Right forelimb (tissue), 1 donor: ENCODE measurements around the gene PHLDB2.

Experiments
- DNase-seq: peaks from one replicate; pipeline ENCODE4 v3.0.0-alpha.2; 2018

PHLDB2 gene

DNA sequence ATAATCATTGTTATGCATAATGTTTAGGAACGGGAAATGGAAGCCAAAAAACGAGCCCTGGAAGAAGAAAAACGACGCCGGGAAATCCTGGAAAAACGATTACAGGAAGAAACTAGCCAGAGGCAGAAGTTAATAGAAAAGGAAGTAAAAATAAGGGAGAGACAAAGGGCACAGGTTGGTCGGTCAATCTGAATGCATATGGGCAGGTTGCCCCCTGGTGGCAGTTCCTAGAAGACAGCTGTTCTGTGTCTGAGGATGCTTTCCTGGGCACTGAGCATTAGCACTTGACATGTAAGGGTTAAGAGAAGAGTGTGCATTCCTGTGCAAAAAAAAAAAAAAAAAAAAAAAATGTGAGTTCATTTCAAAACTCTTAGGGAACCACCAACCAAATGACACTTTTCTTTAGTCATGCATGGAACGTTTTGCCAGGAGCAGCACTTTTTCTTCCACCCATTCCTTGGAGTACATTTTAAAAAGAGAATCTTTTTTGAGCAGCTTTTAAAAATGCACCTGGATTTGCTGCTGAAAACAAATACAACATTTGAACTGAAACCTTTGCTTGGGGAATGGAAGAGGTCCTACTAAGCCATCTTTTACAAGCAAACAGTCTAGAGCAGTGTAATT is 108.7 kb downstream of the PHLDB2 start:
- DNase-seq = peak; percentile 83

DNA sequence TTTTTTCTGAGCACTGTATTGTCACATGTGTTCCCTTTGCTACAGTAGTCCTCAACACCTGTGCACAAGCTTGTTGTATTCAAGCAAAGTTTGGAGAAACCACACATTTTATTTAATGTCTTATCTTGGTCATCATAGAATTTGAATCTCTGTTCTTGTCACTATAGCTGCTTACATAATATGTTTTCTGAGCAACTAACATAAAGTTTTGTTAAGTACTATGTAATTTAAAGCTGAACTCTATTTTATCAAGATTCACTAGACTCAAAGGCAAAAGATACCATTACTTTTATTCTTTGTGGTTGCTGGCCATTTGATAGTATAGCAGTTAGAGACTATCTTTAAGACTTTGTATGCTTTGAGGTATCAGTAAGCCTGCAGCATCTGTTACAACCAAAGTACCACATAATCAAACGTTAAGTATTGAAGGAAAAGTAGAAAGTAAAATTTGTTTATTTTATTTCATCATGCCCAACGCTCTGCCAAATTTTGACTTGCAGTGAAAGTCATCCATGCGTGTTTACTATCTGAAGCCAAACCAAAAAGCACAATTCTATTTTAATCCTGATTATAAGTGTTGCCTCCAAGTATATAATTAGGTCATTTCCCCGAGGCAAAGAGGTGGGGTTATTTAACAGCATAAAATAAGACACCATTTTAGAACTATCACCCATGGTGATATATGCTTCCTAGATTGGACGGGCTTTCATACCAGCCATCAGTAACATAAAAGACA is 109.4 kb downstream of the PHLDB2 start:
- no peak for DNase-seq

DNA sequence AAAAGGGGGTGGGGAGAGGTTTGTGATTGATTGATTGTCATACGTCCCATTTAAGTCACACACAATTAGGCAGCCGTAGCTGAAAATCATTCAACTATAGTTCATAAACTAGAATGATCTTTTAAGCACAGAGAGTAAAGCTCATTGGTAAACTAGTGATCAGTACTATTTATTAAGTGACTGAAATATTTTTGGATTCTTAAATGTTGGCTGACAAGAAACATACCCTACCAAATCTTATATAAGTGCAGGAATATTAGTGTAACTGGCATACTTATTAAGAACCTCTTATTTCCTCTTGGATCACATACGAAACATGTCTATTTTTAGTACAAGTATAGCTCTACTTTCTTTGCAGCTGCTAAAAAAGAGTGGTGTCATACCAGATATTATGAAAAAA is 111.3 kb downstream of the PHLDB2 start:
- no peak for DNase-seq

DNA sequence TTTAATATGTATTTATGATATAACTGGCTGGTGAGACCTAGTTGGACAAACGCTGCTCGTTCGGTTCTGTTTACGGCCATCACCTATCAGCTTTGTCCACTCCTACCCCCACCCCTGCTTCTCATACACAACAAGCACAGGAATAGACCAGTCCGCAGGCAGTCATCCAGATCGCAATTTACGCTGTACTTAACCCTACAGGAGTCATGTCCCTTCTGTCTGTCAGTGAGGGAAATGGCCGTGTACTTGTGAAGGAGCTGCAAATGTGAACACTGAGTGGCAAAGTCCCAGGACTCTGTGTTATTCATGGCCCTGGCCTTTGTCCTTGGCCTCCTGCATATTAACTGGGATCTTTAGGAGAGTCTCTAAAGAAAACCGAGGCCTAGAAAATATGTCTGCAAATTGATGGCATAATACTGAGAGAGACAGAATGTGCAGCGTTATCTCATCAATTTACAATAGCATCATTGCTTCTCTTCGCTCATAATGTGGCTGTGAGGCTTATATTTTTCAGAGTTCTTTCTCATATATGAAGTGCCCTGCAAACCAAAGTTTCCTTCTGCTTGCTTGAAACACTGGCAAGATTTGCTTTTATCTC is 112.6 kb downstream of the PHLDB2 start:
- DNase-seq = no peak

DNA sequence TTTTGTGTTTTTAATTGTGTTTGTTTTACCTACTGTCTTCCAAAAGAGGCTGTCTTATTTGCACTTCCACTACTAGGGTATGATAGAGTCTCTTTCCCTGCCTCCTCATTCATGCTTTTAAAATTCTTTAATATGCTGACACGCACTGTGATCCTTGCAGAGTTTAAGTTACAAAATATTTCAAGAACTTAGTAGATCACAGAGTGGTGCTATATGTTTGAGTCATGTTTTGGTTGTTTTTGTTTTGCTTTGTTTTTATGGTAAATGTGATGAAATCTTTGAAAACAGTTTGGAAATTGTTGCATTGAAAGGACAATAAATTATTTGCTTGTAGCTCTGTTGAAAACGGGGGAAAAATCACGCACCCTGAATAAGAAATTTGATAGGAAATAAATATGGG is 113.8 kb downstream of the PHLDB2 start:
- DNase-seq = no peak

DNA sequence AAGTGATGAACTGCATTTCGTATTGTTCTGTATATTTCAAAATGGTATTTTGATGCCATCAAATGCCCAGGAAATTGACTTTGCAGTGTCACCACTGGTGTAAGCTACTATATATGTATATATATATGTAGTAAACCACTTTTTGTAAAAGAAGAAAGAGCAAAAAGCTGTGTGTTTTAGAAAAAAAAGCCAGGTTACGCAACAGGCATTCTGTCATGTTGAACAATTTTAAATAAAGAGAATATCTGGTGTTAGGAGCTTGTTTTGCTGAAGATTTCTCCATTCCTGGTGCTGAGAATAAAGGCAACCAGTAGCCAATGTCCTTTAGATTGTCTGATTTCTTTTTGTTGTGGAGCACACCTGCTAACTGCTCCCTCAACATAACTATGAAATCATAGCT is 116.1 kb downstream of the PHLDB2 start:
- DNase-seq = no peak

DNA sequence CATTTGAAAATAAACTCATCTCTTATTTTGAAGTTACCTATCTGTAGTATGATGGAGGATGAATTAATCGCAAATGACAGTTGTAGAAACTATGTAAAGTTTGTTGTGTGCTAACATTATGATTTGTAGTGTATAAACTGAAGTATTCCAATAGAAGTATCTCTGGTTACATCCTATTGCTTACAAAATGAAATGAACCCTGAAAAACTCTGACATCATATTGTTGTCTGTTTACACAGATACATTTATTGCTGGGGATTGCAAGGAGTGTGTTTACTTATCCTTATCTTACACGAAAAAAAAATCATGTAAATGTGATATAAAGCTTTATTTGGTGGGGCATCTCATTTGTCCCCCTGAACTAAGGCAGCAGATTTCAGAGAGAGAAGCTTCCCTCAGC is 117.2 kb downstream of the PHLDB2 start:
- DNase-seq = no peak

DNA sequence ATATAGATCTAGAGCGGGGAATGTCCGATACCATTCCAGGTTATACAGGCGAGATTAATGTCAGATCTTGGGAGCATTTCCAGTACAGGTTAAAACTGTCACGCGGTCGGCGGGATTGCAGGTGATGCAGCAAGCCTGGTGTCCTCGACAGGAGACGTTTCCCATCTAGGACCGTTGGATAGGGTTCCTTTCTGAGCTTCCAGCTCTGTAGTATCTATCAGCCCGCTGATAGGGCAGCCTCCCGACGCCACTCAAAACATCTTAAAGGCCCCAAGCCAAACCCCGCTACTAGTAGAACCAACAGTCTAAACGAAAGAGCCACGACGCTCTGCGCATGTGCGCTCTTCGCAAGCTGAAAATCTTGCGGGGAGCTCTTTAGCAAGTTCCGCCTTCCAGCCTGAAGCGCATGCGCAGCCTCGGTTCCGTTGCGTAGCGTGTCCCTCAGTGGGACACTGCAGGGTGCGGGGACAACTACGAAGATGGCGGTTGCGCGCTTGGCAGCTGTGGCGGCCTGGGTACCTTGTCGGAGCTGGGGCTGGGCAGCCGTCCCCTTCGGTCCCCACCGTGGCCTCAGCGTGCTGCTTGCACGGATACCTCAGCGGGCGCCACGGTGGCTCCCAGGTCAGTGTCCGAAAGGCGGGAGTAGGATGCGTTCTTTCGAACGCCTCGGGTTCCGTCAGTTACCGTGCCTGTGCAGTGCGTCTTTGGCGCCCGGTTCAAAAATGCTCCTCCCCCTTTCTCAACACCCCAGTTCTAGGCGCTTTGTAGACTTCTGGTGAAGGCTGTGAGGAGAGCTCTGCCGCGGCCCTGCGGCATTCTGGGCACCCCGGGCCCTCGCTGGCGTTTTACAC is 119.7 kb downstream of the PHLDB2 start, which contains the start of gene ABHD10:
ABHD10 (plus strand) TSS at position 444 of the 851 bp plus-strand sequence; CDS start at position 480, 36 bp downstream.
- peak; percentile 94 for DNase-seq

DNA sequence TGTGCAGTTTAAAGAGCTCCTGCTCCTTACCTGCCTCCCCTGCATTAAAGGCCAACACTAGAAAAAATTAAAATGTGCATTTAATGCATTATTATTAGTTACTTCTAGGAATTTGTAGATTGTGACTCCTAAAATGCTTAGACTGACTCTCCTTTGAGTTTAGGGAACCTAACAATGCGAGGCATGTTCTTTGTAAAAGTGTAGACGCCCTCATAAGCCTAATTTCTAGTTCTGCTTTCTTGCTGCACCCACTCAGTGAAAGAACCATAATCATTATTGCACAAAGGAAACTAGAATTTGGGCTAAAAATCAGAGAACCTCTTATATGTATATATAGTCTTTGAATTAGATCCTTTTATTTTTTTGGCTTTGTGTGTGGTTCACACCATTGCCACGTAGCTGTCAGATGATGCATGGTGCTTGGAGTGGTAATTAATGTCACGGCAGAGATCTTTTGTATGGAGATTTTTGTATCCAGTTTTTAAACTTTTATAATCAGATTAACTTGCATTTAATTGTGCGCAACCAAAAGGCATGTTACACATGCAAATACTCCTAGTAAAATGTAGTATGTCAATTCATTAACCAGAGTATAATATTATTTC is 120.5 kb downstream of the PHLDB2 start:
- DNase-seq = no peak

DNA sequence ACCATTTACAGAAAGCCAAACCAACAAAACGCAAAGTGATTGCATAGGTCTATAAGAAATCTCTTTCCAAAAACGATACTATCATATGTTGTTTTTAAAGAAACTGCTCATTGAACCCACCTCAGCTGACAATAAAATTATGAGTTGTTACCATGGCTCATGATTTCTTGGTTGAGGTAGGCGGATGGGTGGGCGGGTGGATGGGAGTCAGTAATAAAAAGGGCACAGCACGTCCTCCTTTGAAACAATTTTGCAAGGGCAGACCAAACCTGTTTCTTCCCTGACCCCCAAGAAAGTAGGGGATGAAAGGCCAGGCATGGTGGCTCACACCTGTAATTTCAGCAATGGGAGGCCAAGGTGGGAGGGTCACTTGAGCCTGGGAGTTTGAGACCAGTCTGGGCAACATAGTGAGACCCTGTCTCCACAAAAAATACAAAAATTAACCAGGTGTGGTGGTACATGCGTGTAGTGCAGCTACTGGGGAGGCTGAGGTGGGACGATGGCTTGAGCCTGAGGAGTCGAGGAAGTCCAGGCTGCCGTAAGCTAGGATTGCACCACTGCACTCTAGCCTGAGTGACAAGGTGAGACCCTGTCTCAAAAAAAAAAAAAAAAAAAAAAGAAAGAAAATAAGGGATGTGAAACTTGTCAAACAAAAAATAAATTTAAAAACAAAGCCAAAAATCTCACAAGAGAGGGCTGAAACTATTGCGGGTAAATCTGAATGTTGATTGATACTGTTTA is 121.8 kb downstream of the PHLDB2 start:
- DNase-seq = no peak

DNA sequence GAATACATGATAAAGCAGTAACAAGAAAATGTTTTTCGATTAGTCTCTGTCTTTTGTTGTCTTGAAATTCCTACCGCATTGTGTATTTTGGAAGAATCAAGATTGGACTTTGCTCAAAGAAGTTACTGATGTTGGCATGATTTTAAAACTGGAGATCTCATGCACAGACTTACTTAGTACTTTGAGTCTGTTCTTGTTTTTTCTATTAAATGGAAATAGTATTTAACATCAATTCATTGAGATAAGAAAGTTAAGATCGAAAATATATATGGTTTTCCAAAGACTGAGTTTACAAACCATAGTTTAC is 122.3 kb downstream of the PHLDB2 start:
- no peak for DNase-seq

DNA sequence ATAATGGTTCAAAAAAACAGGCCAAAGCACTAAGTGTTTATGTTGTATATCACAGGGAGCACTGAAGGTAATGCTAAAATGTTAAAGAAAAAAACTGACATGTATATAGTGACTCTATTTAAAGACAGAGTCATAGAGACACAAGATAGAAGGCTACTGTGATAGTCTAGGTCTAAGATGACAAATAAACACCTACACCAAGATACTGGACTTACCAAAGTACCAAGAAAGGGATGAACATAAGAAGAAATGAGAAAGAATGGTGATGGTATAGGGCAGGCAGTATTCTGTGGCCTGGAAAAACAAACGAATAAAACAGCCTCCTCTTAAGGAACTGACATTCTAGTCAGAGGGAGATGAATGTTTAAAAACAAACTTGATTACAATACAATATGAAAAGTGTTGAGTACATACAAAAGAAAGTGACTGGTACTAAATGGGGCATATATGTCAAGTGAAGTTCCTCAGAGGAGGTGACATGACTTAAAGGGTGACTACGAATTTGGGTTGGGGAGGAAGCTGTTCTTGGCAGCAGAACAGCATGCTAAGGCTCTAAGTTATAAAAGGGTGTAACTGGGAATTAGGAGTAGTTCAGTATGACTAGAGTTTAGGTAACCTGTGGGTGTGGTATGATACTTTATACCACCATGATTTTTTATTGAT is 125.7 kb downstream of the PHLDB2 start:
- no peak for DNase-seq

DNA sequence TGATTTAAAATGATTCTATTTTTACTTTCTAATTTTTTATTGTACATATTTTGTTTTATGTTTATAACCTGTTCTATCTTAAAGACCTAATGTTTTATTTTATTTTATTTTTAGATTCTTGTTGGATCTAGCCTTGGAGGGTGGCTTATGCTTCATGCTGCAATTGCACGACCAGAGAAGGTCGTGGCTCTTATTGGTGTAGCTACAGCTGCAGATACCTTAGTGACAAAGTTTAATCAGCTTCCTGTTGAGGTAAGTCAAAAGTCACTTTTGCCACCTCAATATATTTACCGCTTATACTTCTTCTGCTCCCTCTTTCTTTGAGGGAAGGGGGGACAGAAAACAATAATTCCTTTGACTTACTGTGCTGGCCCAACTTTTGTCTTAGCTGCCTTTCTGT is 127.7 kb downstream of the PHLDB2 start:
- no peak for DNase-seq

DNA sequence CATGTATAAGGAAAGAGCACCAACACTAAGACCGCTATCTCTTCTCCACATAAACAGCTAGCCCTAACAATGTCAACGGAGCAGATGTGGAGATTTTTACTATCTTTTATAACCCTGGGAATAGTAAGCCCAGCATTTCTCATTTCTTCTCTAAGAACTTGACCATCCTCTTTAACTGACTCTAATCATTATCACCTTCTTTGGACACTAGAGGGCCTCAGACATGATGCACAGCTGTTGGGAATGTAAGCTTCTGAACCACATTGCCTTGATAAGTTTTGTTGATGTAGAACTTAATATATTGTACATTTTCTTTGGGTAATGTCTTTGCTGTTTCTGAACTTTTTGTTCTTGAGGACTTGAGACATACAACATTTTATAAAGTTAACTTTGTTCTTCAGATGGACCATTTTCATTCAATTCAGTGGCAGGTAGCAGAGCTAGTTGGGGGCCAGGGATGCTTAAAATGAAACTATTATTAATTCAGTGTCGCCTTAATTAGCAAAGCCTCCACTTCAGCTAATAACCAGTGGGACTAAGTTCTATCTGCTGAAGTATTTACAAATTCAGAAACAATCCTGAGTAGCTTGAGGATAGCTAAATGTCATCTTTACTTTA is 130.1 kb downstream of the PHLDB2 start:
- no peak for DNase-seq

DNA sequence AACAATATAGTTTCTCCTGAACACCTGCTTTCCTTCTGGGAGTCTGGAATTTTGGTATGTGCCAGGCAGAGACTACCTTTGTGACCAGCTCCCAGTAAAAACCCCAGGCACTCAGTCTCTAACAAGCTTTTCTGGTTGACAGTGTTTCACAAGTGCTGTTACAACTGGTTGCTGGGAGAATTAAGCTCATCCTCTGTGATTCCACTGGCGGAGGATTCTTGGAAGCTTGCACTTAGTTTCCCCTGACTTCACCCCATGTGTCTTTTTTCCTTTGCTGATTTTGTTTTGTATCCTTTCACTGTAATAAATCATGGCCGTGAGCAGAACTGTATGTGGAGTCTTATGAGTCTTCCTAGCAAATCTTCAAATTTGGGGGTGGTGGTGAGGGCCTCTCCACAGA is 134.0 kb downstream of the PHLDB2 start:
- DNase-seq = no peak

DNA sequence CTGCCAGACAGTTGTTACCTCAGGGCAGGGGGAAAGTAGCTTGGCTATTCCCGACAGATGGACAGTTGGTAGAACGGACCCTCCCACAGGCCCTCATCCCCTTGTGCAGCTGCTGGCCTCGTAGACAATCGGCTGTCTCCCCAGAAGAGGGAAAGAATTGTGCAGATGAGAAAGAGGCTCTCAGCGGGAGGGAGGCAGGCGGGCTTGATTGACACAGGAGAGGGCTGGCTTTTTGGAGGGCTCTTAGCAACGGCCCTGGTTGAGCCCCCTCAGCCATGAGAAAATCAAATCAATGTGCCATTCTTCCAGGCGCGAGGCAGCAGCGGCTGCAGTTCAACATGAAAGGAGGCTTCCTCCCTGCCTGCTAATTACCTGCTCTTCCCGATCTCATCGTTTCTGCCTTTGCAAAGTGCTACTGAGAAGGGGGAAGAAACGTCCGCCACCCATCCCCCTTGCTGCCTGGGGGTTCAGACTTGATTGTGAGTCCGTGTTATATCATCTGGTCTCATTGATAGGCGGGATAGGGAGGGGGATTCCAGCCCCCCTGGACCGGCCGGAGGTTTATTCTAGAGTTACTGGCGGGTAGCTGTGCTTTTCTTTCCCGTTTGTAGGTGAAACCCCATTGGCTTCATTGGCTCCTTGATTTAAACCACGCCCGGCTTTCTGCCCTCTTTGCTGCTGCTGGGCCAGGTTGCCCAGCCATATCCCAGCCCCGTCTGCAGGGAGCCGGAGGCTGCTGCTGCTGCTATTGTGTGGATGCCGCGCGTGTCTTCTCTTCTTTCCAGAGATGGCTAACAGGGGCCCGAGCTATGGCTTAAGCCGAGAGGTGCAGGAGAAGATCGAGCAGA is 139.8 kb downstream of the PHLDB2 start, which contains the start of gene TAGLN3:
TAGLN3 (plus strand) TSS at position 287 of the 848 bp plus-strand sequence; CDS start at position 788, 501 bp downstream.
- peak; percentile 53 for DNase-seq

DNA sequence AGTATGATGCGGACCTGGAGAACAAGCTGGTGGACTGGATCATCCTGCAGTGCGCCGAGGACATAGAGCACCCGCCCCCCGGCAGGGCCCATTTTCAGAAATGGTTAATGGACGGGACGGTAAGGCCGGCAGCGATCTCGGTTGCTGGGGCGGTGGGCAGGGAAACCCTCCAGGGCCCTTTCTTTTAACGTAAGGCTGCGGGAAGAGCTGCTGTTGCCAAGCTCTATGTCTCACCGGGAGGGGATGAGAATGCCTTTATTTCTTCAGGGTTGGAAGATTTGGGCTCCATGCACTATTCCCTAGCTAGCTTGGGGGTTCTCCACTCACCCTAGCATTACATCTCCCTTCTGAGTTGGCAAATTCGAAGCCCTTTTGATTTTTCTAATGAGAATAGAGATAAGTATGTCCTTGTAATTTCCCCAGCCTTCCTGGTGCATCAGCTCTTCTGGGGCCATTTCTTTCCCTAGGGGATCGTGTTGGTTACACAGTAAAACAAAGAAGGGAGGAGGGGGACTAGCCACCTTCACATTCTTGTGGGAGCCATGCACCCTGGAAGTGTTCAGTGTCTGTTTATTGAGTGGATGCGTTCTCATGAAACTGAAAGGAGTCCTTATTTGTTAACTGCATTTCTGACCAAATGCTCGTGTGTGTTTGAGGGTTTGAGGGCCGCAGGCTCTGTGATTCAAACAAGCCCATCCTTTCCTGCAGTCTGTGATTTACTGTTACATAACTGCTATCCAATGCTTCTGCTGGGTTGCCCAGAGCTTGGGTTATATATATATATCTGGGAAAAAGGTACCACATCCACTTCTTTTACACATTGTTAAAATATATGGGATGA is 140.6 kb downstream of the PHLDB2 start:
- DNase-seq = no peak

DNA sequence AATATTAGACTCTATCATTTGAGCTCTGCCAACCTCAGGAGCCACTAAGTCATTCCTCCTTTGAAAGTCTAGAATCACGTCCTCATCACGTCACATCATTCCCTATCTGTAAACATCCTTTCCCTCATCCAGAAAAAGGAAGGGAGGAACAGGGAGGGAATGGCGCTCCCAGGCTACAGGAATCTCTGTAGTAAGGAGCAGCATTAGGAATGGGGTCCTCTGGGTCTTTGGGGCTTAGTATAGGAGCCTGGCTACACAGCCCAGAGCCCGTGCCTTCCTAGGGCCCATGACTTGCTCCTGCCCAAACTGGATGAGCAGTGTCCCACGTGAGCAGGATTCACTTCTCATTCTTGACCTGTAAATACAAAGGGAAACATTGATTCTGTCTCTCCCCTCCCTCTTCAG is 141.3 kb downstream of the PHLDB2 start:
- DNase-seq = no peak

DNA sequence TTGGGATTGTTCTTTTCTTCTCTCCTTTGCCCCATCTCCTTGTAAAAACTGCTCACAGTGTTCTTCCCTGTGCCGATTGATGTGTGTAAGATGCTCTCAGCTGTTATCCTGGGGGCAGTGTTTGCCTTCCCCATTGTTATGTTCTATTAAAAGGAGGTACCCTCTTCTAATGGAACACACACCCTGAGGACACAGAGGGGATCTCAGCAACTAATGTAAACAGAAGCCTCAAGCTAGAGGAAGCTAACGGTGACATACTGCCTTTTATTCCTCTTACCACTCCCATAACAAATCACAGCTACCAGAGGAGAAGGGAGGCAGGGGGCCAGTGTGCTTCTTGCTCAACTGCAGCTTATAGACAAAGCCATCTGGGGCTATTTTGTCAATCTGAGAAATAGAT is 141.9 kb downstream of the PHLDB2 start:
- DNase-seq = no peak
